Fibroblast of the aortic adventitia (primary cell): ENCODE results near the gene CYP2C19. TPM values are rescaled to one million over a fixed set of nuclear protein-coding genes. Genes with fewer than 3 reads are reported as not detected.
"Not testable (repeated sequence)": the region's sequence is repeated elsewhere in the genome, so short reads cannot be mapped to it uniquely, and the experiment has no call there.

Experiments used
- DNase-seq: peaks from one replicate; pipeline ENCODE4 v3.0.0-alpha.2; 2010; ENCODE audit warnings: low read depth
- H3K4me3 ChIP-seq: 2 replicates; pipeline ENCODE4 v1.5.1; 2011; ENCODE audit warnings: low read depth, mild to moderate bottlenecking, control low read depth, low read length, moderate library complexity
- total RNA-seq: library from RNA; depleted of rRNA; stranded (reverse); fragments of >200 nt; gene quantifications from 2 replicates; pipeline ENCODE4 v1.2.3, GENCODE V29; 2012; ENCODE audit warnings: low replicate concordance
- TF ChIP-seq, protein P1 (sequence below): IDR thresholded peaks from 2 replicates; pipeline ENCODE4 v1.5.1; 2011; ENCODE audit warnings: mild to moderate bottlenecking, low read length, control low read depth, inconsistent platforms; ENCODE audit not compliant: insufficient read depth

CYP2C19 gene
- total RNA-seq, 1 donor = not detected

DNA sequence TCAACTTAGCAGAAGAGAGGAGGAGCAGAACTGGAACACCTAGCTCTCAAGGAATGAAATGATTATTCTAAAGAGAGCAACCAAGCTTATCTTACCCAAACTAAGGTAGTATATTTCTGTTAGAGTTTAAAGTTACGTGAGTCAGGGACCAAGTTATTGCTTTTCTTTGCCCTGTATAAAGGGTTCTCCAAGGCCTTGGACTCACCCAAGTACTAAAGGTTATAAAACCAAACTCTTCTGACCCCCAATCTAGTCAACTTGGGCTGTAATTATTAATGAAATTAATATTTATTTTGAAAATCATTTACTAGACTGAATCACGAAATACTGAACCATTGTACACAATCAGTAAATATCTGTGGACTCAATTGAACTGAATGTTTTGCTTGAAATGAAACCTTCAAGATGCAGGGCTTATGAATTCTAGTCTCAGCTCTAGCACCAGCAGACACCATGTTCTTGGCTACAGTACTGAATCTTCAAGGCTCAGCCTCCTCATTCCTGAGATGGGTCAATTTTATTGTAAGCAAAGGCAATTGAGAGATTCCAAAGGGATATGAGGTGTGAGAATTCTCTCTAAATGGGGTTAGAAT is 1.8 kb upstream of the CYP2C19 start:
- no peak for DNase-seq
- TF ChIP-seq, protein P1, sequence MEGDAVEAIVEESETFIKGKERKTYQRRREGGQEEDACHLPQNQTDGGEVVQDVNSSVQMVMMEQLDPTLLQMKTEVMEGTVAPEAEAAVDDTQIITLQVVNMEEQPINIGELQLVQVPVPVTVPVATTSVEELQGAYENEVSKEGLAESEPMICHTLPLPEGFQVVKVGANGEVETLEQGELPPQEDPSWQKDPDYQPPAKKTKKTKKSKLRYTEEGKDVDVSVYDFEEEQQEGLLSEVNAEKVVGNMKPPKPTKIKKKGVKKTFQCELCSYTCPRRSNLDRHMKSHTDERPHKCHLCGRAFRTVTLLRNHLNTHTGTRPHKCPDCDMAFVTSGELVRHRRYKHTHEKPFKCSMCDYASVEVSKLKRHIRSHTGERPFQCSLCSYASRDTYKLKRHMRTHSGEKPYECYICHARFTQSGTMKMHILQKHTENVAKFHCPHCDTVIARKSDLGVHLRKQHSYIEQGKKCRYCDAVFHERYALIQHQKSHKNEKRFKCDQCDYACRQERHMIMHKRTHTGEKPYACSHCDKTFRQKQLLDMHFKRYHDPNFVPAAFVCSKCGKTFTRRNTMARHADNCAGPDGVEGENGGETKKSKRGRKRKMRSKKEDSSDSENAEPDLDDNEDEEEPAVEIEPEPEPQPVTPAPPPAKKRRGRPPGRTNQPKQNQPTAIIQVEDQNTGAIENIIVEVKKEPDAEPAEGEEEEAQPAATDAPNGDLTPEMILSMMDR = no peak
- H3K4me3 ChIP-seq = no peak overlapping the region

DNA sequence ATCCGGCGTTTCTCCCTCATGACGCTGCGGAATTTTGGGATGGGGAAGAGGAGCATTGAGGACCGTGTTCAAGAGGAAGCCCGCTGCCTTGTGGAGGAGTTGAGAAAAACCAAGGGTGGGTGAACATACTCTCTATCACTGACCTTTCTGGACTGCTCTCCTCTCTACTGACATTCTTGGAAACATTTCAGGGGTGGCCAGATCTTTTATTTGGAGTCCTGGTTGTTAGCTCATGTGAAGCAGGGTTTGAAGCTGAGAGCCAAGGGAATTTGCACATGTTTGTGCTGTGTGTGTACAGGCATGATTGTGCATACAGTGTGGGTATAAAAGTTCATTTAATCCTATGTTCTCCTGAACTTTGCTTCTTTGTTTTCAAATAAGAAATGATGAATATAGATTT is 12.9 kb downstream of the CYP2C19 start:
- DNase-seq, H3K4me3 ChIP-seq: not testable (repeated sequence)

DNA sequence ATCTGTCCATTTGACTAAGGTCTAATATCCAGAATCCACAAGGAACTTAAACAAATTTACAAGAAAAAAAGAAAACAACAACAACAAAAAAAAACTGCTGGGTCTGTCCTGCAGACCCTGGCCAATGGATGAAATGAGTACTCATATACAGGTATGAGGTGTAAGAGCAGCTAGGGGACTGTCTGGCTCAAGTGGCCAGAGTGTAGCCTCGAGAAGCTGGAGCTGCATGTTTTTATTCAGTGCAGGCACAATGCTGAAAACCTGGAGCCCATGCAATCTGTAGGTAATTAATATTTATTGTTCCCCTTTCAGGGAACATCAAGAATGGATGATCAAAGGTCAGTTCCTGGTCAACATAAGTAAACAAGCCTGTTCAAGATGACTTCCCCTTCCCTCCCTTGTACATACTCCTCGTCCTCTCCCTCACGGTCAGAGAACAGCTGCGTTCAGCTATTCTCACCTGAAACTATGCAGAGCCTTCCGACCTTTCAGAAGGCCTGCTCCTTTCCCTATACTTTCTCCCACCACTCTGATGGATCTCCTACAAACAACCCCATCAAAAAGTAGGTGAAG is 15.5 kb downstream of the CYP2C19 start:
- H3K4me3 ChIP-seq = no peak overlapping the region
- TF ChIP-seq, protein P1 = no peak
- no peak for DNase-seq

DNA sequence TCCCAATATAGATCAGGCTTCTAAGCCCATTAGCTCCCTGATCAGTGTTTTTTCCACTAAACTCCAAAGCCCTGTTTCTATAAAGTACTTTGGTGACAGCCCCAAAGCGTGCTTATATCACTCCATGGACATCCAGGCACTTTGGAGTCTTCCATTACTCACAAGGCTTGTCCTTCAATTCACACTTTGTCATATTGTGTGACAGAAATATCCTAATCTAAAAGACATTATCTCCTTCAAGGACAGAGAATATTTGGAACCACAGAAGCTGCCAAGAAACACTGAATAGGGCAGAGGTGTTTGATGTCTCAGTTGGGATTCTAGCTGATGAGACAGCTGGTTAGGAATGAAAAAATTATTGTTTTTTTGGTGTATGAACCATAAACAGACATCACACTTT is 18.4 kb downstream of the CYP2C19 start:
- DNase-seq = no peak
- H3K4me3 ChIP-seq = no peak overlapping the region
- TF ChIP-seq, protein P1 = no peak

DNA sequence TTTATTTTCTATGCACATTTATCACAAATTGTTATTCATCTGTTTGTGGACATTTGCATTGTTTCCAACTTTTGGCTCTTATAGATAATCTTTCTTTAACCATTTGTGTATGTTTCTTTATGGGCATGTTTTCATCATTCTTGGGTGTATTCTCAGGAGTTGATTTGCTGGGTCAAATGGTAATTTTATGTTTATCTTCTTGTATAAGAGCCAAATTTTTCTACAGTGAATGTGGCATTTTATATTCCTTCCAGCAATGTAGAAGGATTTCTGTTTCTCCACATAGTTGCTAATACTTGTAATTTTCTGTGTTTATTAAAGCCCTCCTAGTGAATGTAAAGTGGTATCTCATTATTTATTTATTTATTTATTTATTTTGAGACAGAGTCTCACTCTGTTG is 21.8 kb downstream of the CYP2C19 start:
- no peak for DNase-seq
- TF ChIP-seq, protein P1 = no peak
- H3K4me3 ChIP-seq = no peak overlapping the region

DNA sequence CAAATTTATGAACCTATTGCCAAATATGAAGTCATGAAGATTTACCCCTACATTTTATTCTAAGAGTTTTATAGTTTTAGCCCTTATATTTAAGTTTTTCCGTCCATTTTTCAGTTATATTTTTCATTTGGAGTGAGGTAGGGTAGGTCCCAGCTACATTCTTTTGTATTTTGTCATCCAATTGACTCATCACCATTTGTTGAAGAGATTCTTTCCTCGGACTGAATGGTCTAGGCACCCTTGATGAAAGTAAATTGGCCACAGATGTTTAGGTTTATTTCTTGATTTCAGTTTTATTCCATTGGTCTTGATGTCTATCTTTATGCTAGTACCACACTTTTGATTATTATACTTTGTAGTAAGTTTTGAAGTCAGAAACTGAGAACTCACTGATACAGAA is 22.7 kb downstream of the CYP2C19 start:
- no peak overlapping the region for H3K4me3 ChIP-seq
- TF ChIP-seq, protein P1 = no peak
- no peak for DNase-seq

DNA sequence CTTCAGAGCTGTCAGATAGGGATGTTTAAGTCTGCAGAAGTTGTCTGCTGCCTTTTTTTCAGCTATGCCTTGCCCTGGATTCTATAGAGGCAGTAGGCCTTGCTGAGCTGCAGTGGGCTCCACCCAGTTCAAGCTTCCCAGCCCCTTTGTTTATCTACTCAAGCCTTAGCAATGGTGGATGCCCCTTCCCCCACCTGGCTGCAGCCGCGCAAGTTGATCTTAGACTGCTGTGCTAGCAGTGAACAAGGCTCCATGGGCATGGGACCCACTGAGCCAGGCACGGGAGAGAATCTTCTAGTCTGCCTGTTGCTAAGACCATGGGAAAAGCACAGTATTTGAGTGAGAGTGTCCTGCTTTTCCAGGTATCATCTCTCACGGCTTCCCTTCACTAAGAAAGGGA is 38.1 kb downstream of the CYP2C19 start:
- DNase-seq, H3K4me3 ChIP-seq: not testable (repeated sequence)

DNA sequence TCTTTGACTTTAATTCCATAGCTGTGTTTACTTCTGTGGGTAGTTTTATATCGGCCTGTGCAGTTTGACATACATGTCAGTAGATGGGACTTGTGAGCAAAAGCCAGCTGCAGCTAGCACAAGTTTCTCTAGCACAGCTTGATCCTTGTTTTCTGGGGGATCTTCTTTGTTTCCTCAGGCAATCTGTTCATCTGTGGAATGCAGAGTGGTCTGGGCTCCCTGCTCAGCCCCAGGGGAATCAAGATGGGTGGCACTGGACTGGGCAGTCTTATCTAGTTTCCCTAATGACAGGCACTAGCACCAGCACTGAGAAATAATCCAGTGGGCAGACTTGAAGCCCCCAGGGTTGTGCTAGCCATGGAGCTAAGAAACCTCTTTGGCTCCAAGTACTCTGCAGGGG is 40.8 kb downstream of the CYP2C19 start:
- no peak for DNase-seq
- TF ChIP-seq, protein P1 = no peak
- H3K4me3 ChIP-seq = no peak overlapping the region

DNA sequence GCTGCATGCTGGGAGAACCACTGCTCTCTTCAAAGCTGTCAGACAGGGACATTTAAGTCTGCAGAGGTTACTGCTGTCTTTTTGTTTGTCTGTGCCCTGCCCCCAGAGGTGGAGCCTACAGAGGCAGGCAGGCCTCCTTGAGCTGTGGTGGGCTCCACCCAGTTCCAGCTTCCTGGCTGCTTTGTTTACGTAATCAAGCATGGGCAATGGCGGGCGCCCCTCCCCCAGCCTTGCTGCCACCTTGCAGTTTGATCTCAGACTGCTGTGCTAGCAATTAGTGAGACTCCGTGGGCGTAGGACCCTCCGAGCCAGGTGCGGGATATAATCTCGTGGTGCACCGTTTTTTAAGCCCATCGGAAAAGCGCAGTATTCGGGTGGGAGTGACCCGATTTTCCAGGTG is 67.5 kb downstream of the CYP2C19 start:
- H3K4me3 ChIP-seq, DNase-seq: not testable (repeated sequence)
